Activated naive CD4-positive, alpha-beta T cell treated with Interleukin-2 at 50 U/mL for 16 hours (primary cell): Measurements from ENCODE around the gene QKI.
"Not testable (repeated sequence)": the region's sequence is repeated elsewhere in the genome, so short reads cannot be mapped to it uniquely, and the experiment has no call there.

ENCODE experiments used
- DNase-seq: peaks from one replicate; pipeline ENCODE4 v3.0.0-alpha.2; 2020

Gene QKI

DNA sequence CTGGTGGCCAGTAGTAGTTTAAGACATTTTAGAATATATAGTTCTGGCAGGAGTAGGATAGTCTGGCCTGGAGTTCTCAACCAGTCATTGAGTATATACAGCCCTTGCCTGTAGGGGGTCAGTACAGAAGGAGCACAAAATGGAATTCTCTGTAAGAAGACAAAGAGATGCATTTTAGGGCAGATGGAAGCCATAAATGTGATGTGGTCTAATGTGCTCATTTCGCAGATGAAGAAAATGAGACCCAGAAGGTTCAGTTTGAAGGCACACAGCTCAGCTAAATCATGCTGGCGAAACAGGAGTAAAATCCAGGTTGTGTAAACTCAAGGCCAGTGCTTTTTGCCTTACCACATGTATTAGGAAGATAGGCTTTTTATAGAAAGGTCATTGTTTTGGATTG, 29.6 kb downstream of the QKI start:
- DNase-seq = no peak

DNA sequence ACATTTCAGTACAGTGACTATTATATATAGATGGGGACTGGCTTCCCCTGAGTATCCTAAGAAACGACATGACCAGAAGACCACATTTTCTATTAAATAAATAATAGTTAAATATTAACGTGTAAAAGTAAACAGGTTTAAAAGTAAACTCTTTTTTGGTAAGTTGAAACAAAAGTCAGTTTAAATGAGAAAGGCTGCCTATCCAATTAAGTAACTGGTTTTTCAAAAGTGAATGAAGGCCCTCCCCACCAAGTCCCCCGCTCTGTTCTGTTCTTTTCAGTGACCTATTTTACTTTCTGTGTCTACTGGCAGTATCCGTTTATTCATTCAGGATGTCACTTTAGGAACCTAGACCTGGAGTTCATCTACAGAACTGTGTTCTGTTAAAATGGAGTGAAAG, 32.0 kb downstream of the QKI start:
- no peak for DNase-seq

DNA sequence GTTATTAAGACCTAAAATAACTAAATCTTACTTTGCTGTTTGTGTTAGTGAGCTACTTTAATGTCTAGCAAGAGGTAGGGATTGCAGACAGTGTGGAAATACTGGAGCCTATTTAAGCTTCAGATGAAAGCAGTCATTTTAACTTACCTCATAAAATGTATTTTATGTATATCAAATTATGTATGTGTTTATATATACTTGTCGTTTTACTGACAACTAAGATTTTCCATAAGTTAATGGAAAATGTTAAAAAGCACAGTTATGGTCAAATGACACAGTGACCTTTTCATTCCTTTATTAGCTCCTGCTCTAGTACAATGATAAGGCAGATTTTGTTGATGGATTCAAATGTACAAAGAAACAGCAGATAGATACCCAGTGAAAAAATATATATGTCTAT, 34.6 kb downstream of the QKI start:
- DNase-seq = no peak

DNA sequence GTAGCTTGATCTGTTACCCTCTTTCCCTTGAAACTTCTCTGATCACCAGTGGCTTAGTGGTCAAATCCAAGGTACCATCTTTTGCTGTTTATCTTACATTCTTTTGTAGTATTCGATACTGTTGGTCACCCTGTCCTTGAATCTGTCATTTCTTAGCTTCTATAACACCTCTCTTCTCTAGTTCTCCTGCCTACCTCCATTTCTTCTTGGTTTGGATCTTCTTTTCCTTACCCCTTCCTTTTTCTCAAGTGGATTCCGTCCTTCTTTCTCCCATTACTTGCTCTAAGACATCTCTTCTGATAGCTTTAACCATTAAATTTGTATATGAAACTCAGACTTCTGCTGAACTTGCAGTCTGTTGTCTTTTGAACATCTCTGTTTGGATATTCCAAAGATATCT, 39.9 kb downstream of the QKI start:
- no peak for DNase-seq

DNA sequence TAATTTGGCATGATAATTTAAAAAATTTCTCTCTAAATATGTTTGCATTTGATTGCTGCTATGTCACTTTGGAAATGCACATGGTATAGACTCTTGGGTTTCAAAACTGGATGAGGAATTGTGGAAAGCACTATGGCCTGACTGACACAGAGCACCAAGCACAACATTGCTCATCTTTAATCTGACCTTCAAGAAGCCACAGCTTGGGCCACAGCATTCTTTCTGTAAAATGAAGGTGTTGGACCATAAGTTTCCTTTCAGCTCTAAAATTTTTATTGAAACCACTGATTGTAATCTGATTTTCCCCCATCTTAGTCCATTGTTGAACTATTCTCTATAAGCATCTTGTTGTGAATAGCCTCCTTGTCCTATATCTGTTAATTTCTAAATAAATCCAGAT, 41.0 kb downstream of the QKI start:
- no peak for DNase-seq

DNA sequence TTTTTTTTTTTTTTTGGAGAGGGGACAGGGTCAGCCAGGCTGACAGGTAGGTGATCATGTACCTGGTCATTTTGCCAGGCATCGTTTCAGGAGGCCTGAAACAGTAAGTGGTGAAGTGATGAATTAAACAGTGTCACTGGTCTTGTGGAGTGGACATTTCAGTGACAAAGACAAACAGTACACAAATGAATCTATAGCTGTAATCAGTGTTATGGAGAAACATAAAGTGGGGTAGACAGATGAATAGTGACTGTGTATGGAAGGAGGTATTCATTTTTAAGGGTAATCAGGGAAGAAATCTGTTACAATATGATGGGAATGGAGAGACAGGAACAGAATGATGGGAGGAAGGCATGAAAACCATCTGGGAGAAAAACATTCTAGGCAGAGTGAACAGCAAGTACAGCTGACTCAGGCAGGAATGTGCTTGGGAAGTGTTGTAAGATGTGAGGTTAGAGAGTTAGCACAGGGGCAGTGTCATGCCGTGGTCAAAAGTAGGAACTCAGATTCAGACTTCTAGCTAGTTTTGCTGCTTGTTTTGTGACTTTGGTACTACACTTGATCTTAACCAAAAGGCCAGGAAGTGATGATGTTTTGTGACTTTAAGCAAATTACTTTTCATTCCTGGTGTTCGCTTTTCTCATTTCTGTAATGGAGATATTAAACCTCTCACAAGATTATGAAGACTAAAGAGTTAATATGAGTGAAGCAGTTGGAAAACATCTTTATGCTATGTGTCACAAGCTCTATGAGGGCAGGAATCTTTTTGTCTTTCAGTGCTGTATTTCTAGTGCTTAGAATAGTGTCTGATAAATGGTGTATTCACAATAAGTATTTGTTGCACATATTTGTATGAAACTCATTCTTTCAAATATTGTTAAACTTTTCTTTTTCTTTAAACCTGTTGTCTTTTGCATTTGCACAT, 43.4 kb downstream of the QKI start:
- DNase-seq = no peak

DNA sequence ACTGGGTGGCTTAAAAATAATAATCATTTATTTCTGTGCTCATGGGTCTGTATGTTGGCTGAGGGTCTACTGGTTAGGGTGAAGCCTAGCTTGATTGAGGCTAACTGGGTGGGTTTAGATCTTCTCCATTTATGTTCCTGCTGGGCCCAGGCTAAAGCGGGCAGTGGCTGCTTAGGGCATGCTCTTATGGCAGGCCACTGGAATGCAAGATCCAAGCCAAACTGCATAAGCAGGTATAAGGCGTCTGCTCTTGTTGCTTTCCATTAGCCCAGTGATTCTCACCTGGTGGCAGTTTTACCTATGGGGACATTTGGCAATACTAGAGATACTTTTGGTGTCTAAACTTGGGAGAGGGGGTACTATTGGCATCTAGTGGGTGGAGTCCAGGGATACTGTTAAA, 44.5 kb downstream of the QKI start:
- no peak for DNase-seq

DNA sequence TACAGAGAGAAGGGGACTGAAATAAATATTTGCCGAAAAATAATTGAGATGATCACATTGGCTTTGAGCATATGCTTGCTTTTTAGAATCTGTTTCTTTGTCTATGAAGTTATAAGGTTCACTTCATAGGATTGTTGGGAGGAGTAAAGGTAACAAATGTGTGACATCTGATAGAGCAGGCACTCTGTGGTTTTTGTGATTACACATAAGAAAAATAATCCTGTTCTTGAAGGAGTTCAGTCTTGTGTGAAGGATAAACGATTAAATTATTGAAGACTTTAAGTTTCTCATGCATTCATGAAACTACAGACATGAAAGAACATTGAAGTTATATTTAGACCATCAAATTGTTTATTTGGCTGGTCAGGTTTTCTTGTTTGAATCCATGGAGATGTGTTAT, 45.0 kb downstream of the QKI start:
- no peak for DNase-seq

DNA sequence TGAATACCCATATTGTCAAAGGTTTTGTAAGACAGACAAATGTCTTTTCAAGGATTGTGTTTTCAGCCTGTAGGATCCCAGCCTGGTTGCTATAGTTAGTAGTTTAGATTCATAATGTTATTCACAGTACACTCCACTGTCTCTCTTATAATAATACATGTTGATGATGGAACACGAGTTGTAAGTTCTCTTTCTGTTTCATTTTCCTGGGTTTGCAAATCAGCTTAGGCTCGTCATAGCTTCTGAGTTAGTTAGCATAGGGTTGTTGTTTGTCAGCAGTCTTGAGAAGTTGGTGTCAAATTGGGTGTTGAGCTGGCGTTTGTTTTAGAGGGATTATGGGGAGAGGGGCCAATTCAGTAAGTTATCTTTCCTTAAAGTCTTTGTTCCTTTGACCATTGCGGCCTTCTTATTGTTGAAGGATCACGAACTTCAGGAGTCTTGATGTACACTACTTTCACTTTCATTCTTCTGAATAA, 45.8 kb downstream of the QKI start:
- DNase-seq = no peak

DNA sequence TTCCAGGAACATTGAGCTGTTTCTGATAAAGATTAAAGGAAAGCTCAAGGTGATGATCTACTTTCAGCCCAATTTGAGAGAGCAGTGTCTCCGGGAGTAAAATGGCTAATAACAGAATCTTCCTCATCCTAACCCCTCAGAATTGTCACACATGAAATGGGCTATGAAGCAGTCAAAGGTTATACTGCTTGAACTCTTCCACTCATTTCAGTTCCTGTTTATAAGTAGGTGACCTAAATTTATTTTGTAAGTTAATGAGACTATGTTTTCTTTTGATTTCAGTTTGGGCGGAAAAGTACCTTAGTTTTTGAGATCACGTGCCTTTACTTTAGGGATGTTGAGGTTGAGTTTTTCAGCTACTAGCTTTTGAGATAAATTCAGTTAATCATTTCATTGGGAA, 47.2 kb downstream of the QKI start:
- no peak for DNase-seq

DNA sequence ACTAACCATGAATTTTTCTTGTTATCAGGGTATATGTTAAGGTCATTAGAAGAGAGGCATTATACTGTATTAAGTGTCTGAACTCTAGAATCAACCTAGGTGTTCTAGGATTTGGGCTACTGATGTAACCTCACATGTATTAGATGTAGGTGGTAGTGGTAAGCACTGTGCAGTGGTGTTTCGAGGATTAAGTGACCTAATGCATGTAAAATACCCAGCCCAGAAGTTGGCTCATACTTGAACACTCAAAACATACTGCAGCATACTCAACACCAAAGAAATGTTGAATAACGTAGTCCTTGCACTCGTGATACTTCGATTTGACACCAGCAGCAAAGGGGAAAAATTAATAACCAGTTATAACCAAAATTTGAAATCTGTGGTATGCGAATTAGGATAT, 48.7 kb downstream of the QKI start:
- DNase-seq = no peak

DNA sequence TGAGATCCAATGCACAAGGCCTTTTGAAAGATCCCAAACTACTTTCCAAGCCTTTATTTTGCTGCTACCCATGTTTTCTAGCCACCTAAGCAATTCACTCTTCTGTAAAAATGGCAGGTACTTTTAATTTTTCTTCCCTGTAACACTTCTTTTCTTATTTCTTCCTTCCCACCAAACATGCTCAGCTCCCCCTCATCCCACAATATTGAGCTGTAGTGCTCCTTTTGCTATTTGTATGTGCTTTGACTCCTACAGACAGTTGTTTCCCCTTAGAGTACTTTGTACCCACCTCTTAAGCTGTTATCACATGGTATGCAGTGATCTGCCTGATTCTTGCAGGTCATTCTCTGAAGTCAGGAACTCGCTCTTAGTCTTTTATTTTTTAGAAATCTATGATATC, 49.3 kb downstream of the QKI start:
- no peak for DNase-seq

DNA sequence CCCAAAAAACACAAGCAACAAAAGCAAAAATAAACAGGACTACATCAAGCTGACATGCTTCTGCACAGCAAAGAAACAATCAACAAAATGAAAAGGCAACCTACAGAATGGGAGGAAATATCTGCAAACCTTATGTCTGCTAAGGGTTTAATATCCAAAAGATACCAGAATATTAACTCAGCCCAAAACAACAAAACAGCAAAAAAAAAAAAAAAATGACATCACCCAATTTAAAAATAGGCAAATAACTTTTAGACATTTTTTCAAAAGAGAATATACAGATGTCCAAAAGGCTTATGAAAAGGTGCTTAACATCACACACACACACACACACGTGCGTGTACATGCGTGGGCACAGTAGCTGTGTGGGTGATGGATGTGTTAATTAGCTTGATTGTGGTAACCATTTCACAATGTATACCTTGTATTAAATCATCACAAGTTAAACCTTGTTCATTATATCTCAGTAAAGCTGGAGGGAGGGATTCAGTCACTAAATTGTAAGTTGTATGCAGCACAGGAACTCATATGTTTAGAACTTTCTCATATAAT, 52.4 kb downstream of the QKI start:
- DNase-seq = no peak

DNA sequence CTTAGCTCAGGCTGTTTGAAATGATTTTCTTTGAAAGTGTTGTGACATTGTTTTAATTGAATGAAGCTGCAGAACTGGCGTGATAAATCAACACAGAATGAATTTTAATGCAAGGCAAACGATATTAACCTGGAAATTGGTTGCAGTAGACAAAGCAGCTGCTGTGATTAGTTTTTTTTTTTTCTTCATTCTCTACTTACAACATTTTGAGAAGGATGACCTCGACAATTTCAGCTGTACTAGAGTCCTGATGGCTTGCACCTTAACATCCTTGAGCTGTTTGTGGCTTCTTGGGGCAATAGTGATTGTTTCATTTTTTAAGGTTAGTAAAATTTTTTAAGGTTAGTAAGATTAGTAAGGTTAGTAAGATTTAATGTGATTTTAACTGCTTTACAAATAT, 54.2 kb downstream of the QKI start:
- DNase-seq = no peak

DNA sequence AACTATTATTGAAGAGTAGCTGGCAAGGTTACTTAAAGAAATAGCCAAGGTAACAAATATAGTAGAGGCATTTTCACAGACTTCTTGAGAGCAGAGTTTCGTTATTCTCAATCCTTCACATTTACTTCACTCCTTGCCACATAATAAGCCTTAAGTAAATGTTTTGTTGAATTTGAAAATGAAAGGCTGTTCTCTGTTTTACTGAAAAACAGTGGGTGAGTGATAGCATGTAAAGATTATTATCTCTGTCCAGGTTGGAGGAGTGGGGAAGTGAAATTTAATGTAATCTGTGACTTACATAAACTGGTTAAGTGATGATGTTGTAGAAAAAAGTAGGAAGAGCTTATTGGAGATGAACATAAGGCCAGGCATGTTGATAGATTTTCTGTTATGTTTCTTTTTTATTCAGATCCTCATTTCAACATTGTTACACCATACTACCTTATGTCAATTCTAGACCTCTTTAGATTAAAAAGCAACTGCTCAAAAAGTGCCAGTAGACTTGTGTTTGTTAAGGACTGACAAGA, 55.0 kb downstream of the QKI start:
- no peak for DNase-seq

DNA sequence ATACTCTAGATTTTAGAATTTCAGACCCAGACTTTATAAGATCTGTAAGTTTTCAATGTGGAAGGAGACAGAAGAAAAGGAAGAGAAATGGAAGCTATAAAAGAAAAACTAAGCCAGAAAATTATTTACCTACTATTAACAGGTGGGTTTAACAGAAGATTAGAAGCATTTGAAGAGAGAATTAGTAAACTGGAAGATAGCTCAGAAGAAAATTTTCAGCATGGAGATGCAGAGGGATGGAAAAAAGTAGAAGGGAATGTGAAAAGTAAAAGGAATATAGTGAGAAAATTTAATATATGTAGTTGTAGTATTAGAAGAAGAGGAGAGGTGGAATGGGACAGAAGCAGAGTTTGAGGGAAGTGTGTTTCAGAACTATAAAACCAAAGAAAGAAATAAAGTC, 56.1 kb downstream of the QKI start:
- no peak for DNase-seq

DNA sequence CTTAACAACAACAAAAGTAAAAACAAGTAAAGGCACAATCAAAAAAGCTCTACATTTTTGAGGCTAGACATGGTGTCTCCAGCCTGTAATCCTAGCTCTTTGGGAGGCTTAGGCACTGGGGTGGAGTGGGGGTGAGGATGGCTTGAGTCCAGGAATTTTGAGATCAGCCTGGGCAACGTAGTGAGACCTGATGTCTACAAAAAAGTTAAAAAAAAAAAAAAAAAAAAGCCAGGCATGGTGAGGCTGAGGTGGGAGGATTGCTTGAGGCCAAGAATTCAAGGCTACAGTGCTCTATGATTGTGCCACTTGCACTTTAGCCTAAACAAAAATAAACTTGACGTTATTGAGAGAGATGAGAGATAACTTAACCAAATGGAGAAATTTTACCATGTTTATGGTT, 60.1 kb downstream of the QKI start:
- no peak for DNase-seq

DNA sequence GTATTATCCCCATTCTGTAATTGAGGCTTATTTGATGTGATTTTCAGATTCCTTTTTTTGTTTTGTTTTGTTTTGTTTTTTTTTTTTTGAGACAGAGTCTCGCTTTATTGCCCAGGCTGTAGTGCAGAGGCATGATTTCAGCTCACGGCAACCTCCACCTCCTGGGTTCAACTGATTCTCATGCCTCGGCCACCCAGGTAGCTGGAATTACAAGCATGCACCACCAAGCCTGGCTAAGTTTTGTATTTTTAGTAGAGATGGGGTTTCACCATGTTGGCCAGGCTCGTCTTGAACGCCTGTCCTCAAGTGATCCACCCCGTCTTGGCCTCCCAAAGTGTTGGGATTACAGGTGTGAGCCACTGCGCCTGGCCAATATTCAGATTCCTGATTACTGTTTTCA, 62.4 kb downstream of the QKI start:
- DNase-seq = not testable (repeated sequence)

DNA sequence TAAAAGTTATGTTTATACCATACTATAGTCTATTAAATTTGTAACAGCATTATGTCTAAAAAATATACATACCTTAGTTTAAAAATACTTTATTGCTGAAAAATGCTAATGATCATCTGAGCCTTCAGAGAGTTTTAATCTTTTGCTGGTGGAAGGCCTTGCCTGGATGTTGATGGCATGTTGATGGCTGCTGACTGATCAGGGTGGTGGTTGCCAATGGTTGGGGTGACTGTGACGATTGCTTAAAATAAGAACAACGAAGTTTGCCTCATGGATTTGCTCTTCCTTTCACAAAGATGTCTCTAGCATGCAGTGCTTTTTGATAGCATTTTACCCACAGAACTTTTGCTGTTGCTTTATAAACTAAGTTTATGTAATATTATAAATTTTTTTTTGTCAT, 68.6 kb downstream of the QKI start:
- no peak for DNase-seq

DNA sequence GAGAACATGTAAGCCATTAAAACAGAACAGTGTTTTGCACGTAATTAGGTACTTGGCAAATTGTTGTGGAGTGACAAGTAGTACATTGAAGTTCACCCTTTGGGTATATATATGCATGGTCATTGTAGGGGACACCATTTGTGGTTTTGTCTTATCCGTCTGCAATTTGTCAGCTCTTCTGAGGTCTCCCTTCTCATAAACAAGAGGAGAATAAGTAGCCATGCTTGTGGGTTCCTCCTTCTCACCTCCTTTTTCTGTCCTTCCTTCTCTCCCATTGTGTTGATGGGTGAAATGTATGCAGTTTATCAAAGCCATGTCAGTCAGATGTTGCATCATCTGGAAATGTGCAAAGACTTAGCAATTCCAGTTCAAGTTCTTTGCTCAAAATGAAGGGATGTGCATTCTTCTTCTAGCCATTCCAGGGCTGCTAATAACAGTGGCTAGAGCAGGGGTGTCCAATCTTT, 70.9 kb downstream of the QKI start:
- DNase-seq = no peak

DNA sequence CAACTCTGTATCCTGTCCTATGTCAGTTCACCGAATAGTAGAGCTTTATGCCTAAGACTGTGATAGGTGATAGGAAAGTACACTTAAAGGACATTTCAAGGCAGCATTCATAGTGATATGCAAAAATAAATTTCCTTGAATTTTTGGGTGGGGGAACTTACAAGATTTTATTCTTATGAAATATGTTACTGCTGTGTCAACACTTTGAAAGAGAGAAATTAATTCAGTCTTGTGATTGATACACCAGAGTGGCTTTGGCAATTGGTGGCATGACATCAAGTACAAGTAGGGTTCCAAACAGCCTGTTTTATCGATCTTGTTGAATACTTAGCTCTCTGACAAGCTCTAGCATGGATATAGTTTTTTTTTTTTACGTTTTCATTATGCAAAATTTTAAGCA, 72.3 kb downstream of the QKI start:
- DNase-seq = no peak

DNA sequence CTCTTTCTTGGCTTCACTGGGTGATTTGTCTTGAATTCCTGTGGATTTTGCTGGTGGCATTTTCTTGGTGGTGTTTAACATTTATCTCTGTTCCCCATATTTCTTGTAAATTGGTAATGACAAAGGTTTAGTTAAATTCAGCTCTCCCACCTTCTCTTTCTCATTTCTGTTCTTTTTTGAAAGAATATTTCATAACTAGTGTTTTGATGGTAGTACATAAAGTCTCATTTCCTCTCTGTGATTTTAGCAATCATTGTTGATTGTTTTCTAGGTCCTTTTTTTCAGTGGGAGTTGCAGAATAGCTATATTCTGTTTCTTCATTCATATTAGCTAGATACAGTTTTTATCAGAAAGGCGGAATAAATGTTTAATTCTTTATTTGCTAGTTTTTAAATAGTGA, 73.1 kb downstream of the QKI start:
- DNase-seq = no peak

DNA sequence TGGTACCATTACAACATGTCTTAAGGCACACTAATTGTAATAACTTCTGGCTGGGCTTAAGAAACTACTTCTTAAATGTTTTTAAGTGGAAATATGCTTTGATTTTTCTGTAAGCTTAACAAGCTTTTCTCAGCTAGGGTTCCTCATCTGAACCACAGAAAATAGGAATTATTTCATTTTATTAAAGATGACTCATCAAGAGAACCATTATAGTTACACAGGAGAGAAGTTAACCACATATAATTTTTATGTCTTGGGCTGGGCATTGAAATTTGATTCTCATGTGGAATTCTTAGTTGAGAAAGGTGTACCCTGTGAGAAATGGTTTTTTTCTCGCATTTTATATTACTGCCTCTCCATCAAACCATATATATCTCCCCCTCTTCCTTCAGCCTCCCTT, 75.1 kb downstream of the QKI start:
- DNase-seq = no peak

DNA sequence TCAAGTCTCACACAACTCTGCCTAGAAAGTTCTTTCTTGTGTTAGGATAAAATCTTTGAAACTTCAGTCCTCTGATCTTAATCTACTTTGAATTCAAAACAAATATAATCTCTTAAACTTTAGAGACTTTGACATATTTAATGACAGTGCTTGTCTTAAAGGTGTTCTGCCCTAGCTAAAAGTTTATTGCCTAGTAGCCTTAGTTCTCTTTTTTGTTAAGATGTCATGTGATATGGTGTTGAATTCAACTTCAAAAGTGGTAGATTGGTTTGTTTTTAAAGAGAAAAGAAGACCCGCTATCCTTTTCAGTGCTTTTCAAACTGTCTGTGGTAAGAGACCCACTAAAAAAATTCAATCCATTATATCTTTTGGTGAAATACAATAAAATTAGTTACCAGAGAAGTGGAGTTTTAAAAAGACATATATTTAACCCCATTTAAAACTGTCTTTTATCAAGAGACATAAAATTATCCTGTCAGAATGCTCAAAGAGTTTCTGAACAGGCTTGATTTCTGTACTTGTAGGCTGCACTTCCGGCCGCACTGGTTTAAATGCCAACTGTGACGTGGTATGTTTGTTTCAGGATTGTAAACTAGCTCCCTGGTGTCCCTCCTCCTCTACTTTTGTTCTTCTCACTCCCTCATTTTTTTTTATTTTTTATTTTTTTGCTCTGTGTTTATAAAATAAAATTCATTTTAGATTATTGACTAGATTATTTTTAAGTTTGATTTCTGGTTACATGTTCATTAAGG, 76.5 kb downstream of the QKI start:
- DNase-seq = no peak
